ENCODE results near the gene CORO2A. TPM values are rescaled to one million over a fixed set of nuclear protein-coding genes. Genes with fewer than 3 reads are reported as not detected.
"Not testable (repeated sequence)": the region's sequence is repeated elsewhere in the genome, so short reads cannot be mapped to it uniquely, and the experiment has no call there.

Gene CORO2A
- total RNA-seq, 1 experiment from 2014 or later, result 32.5 TPM

DNA sequence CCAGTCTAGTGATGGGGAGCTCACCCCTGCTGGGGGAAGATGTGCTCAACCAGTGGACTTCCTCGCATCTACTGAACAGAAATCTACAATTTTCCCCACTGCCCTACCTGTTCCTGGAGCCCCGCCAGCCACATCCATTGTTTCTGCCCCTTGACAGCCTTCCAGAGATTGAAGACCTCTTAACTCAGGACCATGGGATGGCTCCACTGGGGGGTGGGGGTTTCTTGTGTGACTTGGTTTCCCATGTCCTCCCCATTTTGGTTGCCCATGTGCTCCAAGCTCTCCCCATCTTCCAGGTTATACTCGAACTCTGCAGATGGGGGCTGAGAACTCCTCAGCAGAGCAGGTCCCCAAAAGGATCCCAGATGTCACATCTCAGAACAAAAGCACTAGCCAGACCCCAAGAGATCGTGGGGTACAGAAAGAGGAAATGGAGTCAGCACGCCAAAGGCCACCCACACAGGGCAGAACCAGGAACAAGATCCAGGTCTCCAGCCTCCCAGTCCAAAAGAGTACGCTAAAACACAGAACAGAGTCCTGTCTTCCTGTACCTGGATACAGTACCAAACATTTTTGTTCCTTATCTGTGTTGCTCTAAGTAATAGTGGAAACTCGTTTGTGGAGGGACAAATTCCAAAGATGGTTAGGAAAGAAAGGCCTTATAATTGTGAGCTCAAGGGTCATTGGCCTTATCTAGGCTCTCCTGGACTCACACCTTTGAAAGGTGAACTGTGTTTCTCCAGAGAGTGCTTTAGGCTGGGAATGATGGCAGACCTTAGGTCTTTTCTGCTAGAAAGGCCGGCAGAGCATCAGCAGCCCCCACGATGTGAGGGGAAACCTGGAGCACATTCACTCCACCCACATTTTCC, 15.8 kb downstream of the CORO2A start (continued):
- TF ChIP-seq, protein P1, sequence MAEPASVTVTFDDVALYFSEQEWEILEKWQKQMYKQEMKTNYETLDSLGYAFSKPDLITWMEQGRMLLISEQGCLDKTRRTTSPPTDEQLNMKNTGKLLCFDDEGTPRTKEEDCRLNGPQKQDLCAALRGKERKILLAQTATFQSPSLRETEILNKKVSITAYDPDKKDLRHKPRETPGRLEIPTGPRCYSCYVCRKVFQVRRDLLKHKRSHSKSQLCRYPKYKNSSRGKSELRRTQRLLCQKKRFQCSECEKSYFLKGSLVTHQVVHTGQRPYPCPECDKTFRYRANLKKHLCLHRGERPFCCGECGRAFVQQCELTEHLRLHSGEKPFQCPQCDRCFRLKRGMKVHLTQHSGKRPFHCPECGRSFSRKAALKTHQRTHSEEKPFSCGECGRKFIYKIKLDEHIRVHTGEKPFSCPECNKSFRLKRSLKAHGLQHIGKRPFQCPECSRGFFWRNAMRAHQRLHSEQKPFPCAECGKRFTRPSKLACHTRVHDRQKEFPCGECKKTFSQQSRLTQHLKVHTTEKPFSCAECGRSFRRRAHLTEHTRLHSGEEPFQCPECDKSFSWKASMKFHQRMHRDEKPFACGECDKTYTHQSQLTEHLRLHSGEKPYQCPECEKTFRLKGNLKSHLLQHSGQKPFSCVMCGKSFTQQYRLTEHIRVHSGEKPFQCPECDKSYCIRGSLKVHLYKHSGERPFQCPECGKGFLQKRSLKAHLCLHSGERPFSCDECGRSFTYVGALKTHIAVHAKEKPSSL (CRISPR knock-in tag; conservative IDR thresholded peaks at IDR 0.05), result no peak
- TF ChIP-seq SOX15 (CRISPR knock-in tag; IDR thresholded peaks at IDR 0.05) (no peak), TEAD1 (CRISPR knock-in tag; IDR thresholded peaks at IDR 0.05) (no peak)
- TF ChIP-seq, protein P2, sequence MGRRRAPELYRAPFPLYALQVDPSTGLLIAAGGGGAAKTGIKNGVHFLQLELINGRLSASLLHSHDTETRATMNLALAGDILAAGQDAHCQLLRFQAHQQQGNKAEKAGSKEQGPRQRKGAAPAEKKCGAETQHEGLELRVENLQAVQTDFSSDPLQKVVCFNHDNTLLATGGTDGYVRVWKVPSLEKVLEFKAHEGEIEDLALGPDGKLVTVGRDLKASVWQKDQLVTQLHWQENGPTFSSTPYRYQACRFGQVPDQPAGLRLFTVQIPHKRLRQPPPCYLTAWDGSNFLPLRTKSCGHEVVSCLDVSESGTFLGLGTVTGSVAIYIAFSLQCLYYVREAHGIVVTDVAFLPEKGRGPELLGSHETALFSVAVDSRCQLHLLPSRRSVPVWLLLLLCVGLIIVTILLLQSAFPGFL (CRISPR knock-in tag; IDR thresholded peaks at IDR 0.05; ENCODE audit: borderline replicate concordance), result no peak
- TF ChIP-seq, protein P3, sequence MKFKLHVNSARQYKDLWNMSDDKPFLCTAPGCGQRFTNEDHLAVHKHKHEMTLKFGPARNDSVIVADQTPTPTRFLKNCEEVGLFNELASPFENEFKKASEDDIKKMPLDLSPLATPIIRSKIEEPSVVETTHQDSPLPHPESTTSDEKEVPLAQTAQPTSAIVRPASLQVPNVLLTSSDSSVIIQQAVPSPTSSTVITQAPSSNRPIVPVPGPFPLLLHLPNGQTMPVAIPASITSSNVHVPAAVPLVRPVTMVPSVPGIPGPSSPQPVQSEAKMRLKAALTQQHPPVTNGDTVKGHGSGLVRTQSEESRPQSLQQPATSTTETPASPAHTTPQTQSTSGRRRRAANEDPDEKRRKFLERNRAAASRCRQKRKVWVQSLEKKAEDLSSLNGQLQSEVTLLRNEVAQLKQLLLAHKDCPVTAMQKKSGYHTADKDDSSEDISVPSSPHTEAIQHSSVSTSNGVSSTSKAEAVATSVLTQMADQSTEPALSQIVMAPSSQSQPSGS (CRISPR knock-in tag; IDR thresholded peaks at IDR 0.05; ENCODE audit: borderline replicate concordance, low read depth), result no peak

DNA sequence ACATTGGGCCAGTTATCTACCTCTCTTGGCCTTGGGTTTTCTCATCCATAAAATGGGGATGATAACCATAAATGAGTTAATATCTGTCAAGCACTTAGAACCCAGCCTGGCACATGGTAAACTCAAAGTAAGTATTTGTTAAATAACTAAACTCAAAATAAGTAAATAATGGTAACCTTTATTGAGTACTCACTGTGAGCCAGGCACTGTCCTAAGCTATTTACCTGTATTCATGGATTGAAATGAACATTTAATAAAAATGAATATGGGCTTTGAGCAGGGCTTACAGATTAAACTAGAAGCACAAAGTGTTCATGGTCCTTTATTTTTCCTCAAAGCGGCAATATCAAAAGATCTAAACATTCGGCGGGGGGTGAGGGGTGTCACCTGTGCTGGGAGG, 16.7 kb downstream of the CORO2A start:
- POLR2A ChIA-PET, result interaction anchor here (0.6 kb wide), 1 partner anchor 11 kb away, joined by 7 read pairs; no protein-coding TSS in a partner anchor
- Mint-ChIP-seq H3K27ac (0 out of 2 replicates have a peak overlapping the region, but pooled peaks have one; percentile 30), H3K36me3 (no peaks in the 10 kb centered on the region), H3K4me3 (no peak overlapping the region), H3K9me3 (no peaks in the 10 kb centered on the region), H3K27me3 (ENCODE audit: low read depth) (no peaks in the 10 kb centered on the region), H3K4me1 (peaks cover 61% of the 10 kb centered on the region)
- TF ChIP-seq, protein P4, sequence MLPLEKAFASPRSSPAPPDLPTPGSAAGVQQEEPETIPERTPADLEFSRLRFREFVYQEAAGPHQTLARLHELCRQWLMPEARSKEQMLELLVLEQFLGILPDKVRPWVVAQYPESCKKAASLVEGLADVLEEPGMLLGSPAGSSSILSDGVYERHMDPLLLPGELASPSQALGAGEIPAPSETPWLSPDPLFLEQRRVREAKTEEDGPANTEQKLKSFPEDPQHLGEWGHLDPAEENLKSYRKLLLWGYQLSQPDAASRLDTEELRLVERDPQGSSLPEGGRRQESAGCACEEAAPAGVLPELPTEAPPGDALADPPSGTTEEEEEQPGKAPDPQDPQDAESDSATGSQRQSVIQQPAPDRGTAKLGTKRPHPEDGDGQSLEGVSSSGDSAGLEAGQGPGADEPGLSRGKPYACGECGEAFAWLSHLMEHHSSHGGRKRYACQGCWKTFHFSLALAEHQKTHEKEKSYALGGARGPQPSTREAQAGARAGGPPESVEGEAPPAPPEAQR (CRISPR knock-in tag; IDR thresholded peaks at IDR 0.05), result no peak
- TF ChIP-seq JUN (CRISPR knock-in tag; IDR thresholded peaks at IDR 0.05), result no peak
- TF ChIP-seq PRRX2 (CRISPR knock-in tag; IDR thresholded peaks at IDR 0.05), result no peak
- TF ChIP-seq, protein P5, sequence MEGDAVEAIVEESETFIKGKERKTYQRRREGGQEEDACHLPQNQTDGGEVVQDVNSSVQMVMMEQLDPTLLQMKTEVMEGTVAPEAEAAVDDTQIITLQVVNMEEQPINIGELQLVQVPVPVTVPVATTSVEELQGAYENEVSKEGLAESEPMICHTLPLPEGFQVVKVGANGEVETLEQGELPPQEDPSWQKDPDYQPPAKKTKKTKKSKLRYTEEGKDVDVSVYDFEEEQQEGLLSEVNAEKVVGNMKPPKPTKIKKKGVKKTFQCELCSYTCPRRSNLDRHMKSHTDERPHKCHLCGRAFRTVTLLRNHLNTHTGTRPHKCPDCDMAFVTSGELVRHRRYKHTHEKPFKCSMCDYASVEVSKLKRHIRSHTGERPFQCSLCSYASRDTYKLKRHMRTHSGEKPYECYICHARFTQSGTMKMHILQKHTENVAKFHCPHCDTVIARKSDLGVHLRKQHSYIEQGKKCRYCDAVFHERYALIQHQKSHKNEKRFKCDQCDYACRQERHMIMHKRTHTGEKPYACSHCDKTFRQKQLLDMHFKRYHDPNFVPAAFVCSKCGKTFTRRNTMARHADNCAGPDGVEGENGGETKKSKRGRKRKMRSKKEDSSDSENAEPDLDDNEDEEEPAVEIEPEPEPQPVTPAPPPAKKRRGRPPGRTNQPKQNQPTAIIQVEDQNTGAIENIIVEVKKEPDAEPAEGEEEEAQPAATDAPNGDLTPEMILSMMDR (IDR thresholded peaks at IDR 0.05), result no peak
- TF ChIP-seq, protein P6, sequence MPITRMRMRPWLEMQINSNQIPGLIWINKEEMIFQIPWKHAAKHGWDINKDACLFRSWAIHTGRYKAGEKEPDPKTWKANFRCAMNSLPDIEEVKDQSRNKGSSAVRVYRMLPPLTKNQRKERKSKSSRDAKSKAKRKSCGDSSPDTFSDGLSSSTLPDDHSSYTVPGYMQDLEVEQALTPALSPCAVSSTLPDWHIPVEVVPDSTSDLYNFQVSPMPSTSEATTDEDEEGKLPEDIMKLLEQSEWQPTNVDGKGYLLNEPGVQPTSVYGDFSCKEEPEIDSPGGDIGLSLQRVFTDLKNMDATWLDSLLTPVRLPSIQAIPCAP (CRISPR knock-in tag; IDR thresholded peaks at IDR 0.05), result no peak
- no peak for TF ChIP-seq TP53 (CRISPR knock-in tag; IDR thresholded peaks at IDR 0.05)
- DNase-seq (ENCODE audit: low spot score) (no peak), ATAC-seq (no peak)
- CTCF ChIA-PET, result interaction anchor here (1.1 to 1.4 kb wide), 2 partner anchors 12 to 18 kb away, joined by 3 read pairs; no protein-coding TSS in a partner anchor

DNA sequence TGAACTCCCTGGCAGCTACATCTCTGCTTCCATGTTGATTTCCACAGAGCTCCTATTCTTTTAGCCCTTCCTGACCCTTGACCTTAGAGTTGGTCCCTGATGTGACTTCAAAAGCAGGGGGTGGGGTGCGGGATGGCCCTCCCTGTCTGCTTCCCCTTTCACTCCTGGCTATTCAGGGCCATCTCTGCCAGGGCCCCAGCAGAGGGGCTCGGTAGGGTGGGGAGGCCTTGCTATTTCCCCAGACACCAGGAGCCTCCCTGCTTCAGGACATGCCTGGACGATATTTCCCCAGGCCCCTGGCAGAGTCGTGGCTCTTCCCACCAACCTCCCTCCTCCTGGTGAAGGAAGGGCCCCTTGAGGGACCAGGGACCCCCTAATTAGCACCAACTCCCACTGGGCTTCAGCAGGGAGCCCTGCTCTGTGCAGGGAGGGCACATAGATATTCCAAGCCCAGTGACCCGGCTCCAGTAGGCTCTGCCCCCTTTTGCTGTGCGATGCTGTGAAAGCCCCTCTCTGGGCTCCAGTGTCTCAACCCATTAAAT, 17.3 kb downstream of the CORO2A start:
- no peak for DNase-seq (ENCODE audit: low spot score)
- ChIA-PET CTCF (interaction anchor here (1.7 kb wide), 1 partner anchor 17 kb away, joined by 4 read pairs; the partner anchor contains the start of gene CORO2A), POLR2A (no interaction called here)
- H3K9me3 Mint-ChIP-seq, result no peaks in the 10 kb centered on the region
- peak overlapping the region; percentile 30; the same call in 1 of the 2 replicates for H3K27ac Mint-ChIP-seq
- H3K4me1 Mint-ChIP-seq, result peaks cover 63% of the 10 kb centered on the region
- H3K4me3 Mint-ChIP-seq, result no peak overlapping the region
- no peaks in the 10 kb centered on the region for H3K36me3 Mint-ChIP-seq
- no peaks in the 10 kb centered on the region for H3K27me3 Mint-ChIP-seq (ENCODE audit: low read depth)
- no peak for ATAC-seq
- TF ChIP-seq JAZF1 (CRISPR knock-in tag; IDR thresholded peaks at IDR 0.05) (no peak), ATF1 (CRISPR knock-in tag; IDR thresholded peaks at IDR 0.05) (no peak), ELF4 (CRISPR knock-in tag; IDR thresholded peaks at IDR 0.05; ENCODE audit: low read depth) (no peak), NR3C1 (CRISPR knock-in tag; conservative IDR thresholded peaks at IDR 0.05; ENCODE audit: low read depth) (no peak)
- TF ChIP-seq, protein P7, sequence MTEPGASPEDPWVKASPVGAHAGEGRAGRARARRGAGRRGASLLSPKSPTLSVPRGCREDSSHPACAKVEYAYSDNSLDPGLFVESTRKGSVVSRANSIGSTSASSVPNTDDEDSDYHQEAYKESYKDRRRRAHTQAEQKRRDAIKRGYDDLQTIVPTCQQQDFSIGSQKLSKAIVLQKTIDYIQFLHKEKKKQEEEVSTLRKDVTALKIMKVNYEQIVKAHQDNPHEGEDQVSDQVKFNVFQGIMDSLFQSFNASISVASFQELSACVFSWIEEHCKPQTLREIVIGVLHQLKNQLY (CRISPR knock-in tag; IDR thresholded peaks at IDR 0.05), result no peak
- TF ChIP-seq, protein P8, sequence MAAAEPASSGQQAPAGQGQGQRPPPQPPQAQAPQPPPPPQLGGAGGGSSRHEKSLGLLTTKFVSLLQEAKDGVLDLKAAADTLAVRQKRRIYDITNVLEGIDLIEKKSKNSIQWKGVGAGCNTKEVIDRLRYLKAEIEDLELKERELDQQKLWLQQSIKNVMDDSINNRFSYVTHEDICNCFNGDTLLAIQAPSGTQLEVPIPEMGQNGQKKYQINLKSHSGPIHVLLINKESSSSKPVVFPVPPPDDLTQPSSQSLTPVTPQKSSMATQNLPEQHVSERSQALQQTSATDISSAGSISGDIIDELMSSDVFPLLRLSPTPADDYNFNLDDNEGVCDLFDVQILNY (CRISPR knock-in tag; IDR thresholded peaks at IDR 0.05), result no peak

DNA sequence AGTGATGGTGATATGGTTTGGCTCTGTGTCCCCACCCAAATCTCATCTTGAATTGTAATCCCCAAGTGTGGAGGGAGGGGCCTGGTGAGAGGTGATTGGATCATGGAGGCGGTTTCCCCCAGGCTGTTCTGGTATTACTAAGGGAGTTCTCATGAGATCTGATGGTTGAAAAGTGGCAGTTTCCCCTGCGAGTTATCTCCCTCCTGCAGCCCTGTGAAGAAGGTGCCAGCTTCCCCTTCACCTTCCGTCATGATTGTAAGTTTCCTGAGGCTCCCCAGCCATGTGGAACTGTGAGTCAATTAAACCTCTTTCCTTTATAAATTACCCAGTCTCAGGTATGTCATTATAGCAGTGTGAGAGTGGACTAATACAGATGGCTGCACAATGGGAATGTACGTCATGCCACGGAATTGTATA, 17.9 kb downstream of the CORO2A start:
- ATAC-seq; DNase-seq (ENCODE audit: low spot score); H3K9me3 Mint-ChIP-seq; H3K36me3 Mint-ChIP-seq; H3K4me3 Mint-ChIP-seq; POLR2A ChIA-PET; H3K27me3 Mint-ChIP-seq (ENCODE audit: low read depth): not testable (repeated sequence)
- Mint-ChIP-seq H3K27ac (peak overlapping the region; percentile 70), H3K4me1 (peaks cover 66% of the 10 kb centered on the region)
- CTCF ChIA-PET, result interaction anchor here (1.7 kb wide), 1 partner anchor 17 kb away, joined by 4 read pairs; the partner anchor contains the start of gene CORO2A
